Hepatocyte (in vitro differentiated cells): ENCODE results near the gene TRPM3. TPM values are rescaled to one million over a fixed set of nuclear protein-coding genes. Genes with fewer than 3 reads are reported as not detected.

Source experiments
- DNase-seq: peaks from one replicate; pipeline ENCODE4 v3.0.0-alpha.2; 2016; ENCODE audit warnings: low spot score
- H2AFZ ChIP-seq: fragments of 200-600 bp; sonication (generic); 2 replicates; pipeline ENCODE4 v1.6.0; 2016; ENCODE audit warnings: antibody characterized with exemption, mild to moderate bottlenecking
- H3K27ac ChIP-seq: fragments of 200-600 bp; sonication (generic); 2 replicates; pipeline ENCODE4 v1.5.1; 2016; ENCODE audit warnings: mild to moderate bottlenecking
- H3K27me3 ChIP-seq: fragments of 200-600 bp; sonication (generic); 2 replicates; pipeline ENCODE4 v1.6.1; 2016
- H3K36me3 ChIP-seq: fragments of 200-600 bp; sonication (generic); replicated peaks from 2 replicates; pipeline ENCODE4 v1.5.1; 2016; ENCODE audit warnings: low read depth; ENCODE audit not compliant: insufficient read depth
- H3K4me1 ChIP-seq: fragments of 200-600 bp; sonication (generic); 2 replicates; pipeline ENCODE4 v1.5.1; 2016; ENCODE audit warnings: mild to moderate bottlenecking, moderate library complexity; ENCODE audit not compliant: insufficient read depth
- H3K4me2 ChIP-seq: fragments of 200-600 bp; sonication (generic); 2 replicates; pipeline ENCODE4 v1.6.0; 2016
- H3K4me3 ChIP-seq: fragments of 200-600 bp; sonication (generic); 2 replicates; pipeline ENCODE4 v1.5.1; 2016; ENCODE audit warnings: mild to moderate bottlenecking
- H3K79me2 ChIP-seq: fragments of 200-600 bp; sonication (generic); 2 replicates; pipeline ENCODE4 v1.6.0; 2017; ENCODE audit warnings: mild to moderate bottlenecking
- H3K9me2 ChIP-seq: fragments of 200-600 bp; sonication (generic); replicated peaks from 2 replicates; pipeline ENCODE4 v1.6.0; 2017; ENCODE audit warnings: mild to moderate bottlenecking; ENCODE audit not compliant: insufficient read depth
- H3K9me3 ChIP-seq: fragments of 200-600 bp; sonication (generic); 2 replicates; pipeline ENCODE4 v1.5.1; 2016; ENCODE audit warnings: low read depth, mild to moderate bottlenecking
- H4K20me1 ChIP-seq: fragments of 200-600 bp; sonication (generic); 2 replicates; pipeline ENCODE4 v1.6.0; 2016; ENCODE audit warnings: mild to moderate bottlenecking; ENCODE audit not compliant: insufficient read depth, poor library complexity, severe bottlenecking
- EZH2 ChIP-seq: fragments of 200-600 bp; sonication (generic); IDR thresholded peaks from 2 replicates; pipeline ENCODE4 v1.6.1; 2016; ENCODE audit warnings: antibody characterized with exemption, mild to moderate bottlenecking, borderline replicate concordance
- EZH2phosphoT487 ChIP-seq: fragments of 200-600 bp; sonication (generic); IDR thresholded peaks from one replicate; pipeline ENCODE4 v1.6.1; 2018; ENCODE audit warnings: antibody characterized with exemption, mild to moderate bottlenecking, low read depth, moderate library complexity; ENCODE audit not compliant: unreplicated experiment, severe bottlenecking
- WGBS: methylation state at CpG from one replicate; pipeline ENCODE4 v1.1.6; 2016; ENCODE audit warnings: low lambda C conversion rate; ENCODE audit errors: missing lambda C conversion rate; 5-methylcytosine and 5-hydroxymethylcytosine counted together
- polyA plus RNA-seq: library from polyadenylated mRNA; unstranded; fragments of >200 nt; fragmentation: Nextera tagmentation; extraction: Ambion mirVana; gene quantifications from 2 replicates; pipeline ENCODE4 v1.2.1, GENCODE V29; 2016
- total RNA-seq: library from RNA; depleted of rRNA; stranded (reverse); fragments of >200 nt; gene quantifications from 2 replicates; pipeline ENCODE4 v1.2.3, GENCODE V29; 2014
- TF ChIP-seq, protein P1 (sequence below): fragments of 200-600 bp; sonication (generic); IDR thresholded peaks from 2 replicates; pipeline ENCODE4 v1.5.1; 2016; ENCODE audit warnings: antibody characterized with exemption, mild to moderate bottlenecking; ENCODE audit not compliant: poor library complexity

Gene TRPM3
- total and polyA plus RNA-seq, 2 experiments from 2014 or later = 0.60 to 0.68 TPM

DNA sequence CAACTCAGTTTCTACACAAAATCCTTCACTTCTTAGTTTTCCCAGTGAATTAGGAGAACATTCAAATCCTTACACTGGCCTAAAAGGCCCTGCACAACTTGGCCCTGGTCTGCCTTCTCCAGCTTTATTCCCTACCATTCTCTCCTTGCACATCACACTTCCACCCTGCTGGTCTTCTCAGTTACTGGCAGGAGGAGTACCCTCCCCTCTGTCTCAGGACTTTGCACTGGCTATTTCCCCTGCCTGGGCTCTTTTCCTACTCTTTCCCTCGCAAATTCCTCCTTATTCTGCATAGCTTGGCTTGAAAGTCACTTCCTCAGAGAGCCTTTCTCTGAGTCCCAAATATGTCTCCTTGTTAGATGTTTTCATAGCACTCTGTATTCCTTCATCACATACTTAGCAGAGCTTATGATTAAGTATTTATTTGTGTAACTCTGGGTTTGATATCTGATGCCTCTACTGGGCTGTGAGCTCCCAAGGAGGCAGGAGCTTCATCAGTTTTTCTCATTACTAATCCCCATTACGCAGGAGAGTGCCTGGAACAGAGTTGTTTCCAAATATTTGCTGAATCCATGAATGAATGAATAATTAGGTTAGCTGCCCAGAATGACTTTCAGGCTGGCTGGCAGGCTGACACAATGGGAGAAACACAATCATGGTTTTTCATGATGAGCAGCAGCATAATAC is 547.1 kb downstream of the TRPM3 start:
- no peak for DNase-seq
- Histone ChIP-seq H3K27me3 (no peaks in the 10 kb centered on the region), H4K20me1 (no peaks in the 10 kb centered on the region), H2AFZ (no peak overlapping the region), H3K36me3 (no peaks in the 10 kb centered on the region), H3K4me3 (no peak overlapping the region), H3K79me2 (no peaks in the 10 kb centered on the region), H3K4me2 (no peak overlapping the region), H3K9me2 (no peaks in the 10 kb centered on the region), H3K27ac (no peak overlapping the region), H3K9me3 (no peaks in the 10 kb centered on the region), H3K4me1 (peaks cover 9% of the 10 kb centered on the region)
- 48% methylated on average over 2 of the region's 2 CpGs for WGBS
- TF ChIP-seq, protein P1, sequence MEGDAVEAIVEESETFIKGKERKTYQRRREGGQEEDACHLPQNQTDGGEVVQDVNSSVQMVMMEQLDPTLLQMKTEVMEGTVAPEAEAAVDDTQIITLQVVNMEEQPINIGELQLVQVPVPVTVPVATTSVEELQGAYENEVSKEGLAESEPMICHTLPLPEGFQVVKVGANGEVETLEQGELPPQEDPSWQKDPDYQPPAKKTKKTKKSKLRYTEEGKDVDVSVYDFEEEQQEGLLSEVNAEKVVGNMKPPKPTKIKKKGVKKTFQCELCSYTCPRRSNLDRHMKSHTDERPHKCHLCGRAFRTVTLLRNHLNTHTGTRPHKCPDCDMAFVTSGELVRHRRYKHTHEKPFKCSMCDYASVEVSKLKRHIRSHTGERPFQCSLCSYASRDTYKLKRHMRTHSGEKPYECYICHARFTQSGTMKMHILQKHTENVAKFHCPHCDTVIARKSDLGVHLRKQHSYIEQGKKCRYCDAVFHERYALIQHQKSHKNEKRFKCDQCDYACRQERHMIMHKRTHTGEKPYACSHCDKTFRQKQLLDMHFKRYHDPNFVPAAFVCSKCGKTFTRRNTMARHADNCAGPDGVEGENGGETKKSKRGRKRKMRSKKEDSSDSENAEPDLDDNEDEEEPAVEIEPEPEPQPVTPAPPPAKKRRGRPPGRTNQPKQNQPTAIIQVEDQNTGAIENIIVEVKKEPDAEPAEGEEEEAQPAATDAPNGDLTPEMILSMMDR = no peak
- no peak for TF ChIP-seq EZH2phosphoT487
- no peak for TF ChIP-seq EZH2

DNA sequence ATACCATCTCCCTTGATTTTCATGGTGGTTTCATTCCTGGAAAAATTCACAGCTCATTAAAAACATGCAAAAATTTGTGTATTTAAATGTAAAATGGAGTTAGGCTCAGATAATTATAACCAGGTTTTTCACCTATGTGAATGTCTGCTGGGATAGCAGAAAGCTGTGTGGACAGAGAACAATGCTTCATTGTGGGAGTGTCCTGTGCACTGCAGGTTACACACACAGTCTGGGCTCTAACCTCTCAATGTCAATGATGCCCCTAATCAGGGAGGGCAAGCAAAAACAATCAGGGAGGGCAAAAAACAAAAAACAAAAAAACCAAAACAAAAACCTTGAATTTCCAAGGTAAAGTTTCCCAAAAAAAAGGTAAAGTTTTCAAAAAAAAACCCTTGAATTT is 548.1 kb downstream of the TRPM3 start:
- H3K4me1 ChIP-seq = peaks cover 9% of the 10 kb centered on the region
- TF ChIP-seq EZH2 = no peak
- no peak for TF ChIP-seq EZH2phosphoT487
- TF ChIP-seq, protein P1 = no peak
- H3K9me2 ChIP-seq = no peaks in the 10 kb centered on the region
- H4K20me1 ChIP-seq = no peaks in the 10 kb centered on the region
- H3K27me3 ChIP-seq = no peaks in the 10 kb centered on the region
- no peak overlapping the region for H3K4me3 ChIP-seq
- no peaks in the 10 kb centered on the region for H3K79me2 ChIP-seq
- no peaks in the 10 kb centered on the region for H3K9me3 ChIP-seq
- no peak for DNase-seq
- H2AFZ ChIP-seq = no peak overlapping the region
- no peak overlapping the region for H3K27ac ChIP-seq
- H3K4me2 ChIP-seq = no peak overlapping the region
- no peaks in the 10 kb centered on the region for H3K36me3 ChIP-seq

DNA sequence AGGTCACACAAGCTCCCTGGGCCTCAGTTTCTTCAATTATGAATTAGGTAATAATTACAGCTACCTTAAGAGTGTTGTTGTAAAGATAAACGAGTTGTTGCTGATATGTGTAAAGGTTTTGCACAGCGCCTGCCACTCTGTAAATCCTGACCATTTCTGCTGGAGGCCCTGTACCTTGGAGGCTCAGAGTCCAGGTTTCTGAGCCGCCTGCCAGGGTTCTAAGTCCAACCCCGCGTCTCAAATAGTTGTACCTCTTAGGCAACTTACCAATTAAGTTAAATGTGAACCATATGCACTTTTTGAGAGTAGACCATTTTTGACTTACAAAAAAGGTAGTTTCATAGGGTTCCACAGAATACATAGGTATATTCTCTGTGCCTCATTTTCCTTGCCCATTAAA is 550.2 kb downstream of the TRPM3 start:
- H3K27me3 ChIP-seq = no peaks in the 10 kb centered on the region
- no peak overlapping the region for H2AFZ ChIP-seq
- H3K4me1 ChIP-seq = peaks cover 14% of the 10 kb centered on the region
- 77% methylated on average over 5 of the region's 5 CpGs for WGBS
- DNase-seq = no peak
- no peaks in the 10 kb centered on the region for H4K20me1 ChIP-seq
- TF ChIP-seq EZH2 (no peak), EZH2phosphoT487 (no peak)
- TF ChIP-seq, protein P1 = no peak
- no peaks in the 10 kb centered on the region for H3K79me2 ChIP-seq
- no peaks in the 10 kb centered on the region for H3K9me3 ChIP-seq
- H3K36me3 ChIP-seq = no peaks in the 10 kb centered on the region
- H3K4me2 ChIP-seq = no peak overlapping the region
- no peak overlapping the region for H3K27ac ChIP-seq
- H3K4me3 ChIP-seq = no peak overlapping the region
- no peaks in the 10 kb centered on the region for H3K9me2 ChIP-seq
